IPS-18a (cell line): ENCODE measurements around the gene SPAAR.
"Not testable (repeated sequence)": the region's sequence is repeated elsewhere in the genome, so short reads cannot be mapped to it uniquely, and the experiment has no call there.

ENCODE experiments used
- H3K27ac ChIP-seq: one replicate; pipeline ENCODE4 v1.5.1; 2013; ENCODE audit warnings: low read length
- H3K27me3 ChIP-seq: one replicate; pipeline ENCODE4 v1.6.1; 2013; ENCODE audit warnings: mild to moderate bottlenecking, low read length; ENCODE audit not compliant: control insufficient read depth, insufficient read depth
- H3K36me3 ChIP-seq: one replicate; pipeline ENCODE4 v1.6.1; 2013; ENCODE audit warnings: low read depth, low read length; ENCODE audit not compliant: control insufficient read depth
- H3K4me1 ChIP-seq: one replicate; pipeline ENCODE4 v1.6.1; 2013; ENCODE audit warnings: low read depth, low read length; ENCODE audit not compliant: control insufficient read depth
- H3K4me3 ChIP-seq: one replicate; pipeline ENCODE4 v1.5.1; 2013; ENCODE audit warnings: low read length
- H3K9ac ChIP-seq: one replicate; pipeline ENCODE4 v1.6.1; 2013; ENCODE audit warnings: mild to moderate bottlenecking, low read length, moderate library complexity
- H3K9me3 ChIP-seq: one replicate; pipeline ENCODE4 v1.6.1; 2013; ENCODE audit warnings: low read depth, low read length; ENCODE audit not compliant: control insufficient read depth

SPAAR gene

GRCh38 chr9:35872505-35872904 is 36.8 kb upstream of the SPAAR start:
- no peaks in the 10 kb centered on the region for H3K36me3 ChIP-seq
- H3K27me3 ChIP-seq, result no peaks in the 10 kb centered on the region
- no peak overlapping the region for H3K27ac ChIP-seq
- H3K4me1 ChIP-seq, result peaks cover 11% of the 10 kb centered on the region
- no peak overlapping the region for H3K9ac ChIP-seq
- H3K9me3 ChIP-seq, result peaks cover 8% of the 10 kb centered on the region
- H3K4me3 ChIP-seq, result no peak overlapping the region

GRCh38 chr9:35882263-35882848 is 26.9 kb upstream of the SPAAR start:
- Histone ChIP-seq H3K9me3 (no peaks in the 10 kb centered on the region), H3K36me3 (no peaks in the 10 kb centered on the region), H3K4me3 (no peak overlapping the region), H3K4me1 (no peaks in the 10 kb centered on the region), H3K27me3 (no peaks in the 10 kb centered on the region), H3K27ac (no peak overlapping the region), H3K9ac (no peak overlapping the region)

- H3K9ac ChIP-seq, result no peak overlapping the region
- no peaks in the 10 kb centered on the region for H3K36me3 ChIP-seq
- H3K4me1 ChIP-seq, result no peaks in the 10 kb centered on the region
- H3K9me3 ChIP-seq, result no peaks in the 10 kb centered on the region
- no peak overlapping the region for H3K4me3 ChIP-seq
- H3K27ac ChIP-seq, result no peak overlapping the region
- no peaks in the 10 kb centered on the region for H3K27me3 ChIP-seq
Measured at GRCh38 chr9:35882996-35883395, 26.3 kb upstream of the SPAAR start.

- not testable (repeated sequence) for H3K9me3 ChIP-seq, H3K36me3 ChIP-seq, H3K9ac ChIP-seq, H3K4me1 ChIP-seq, H3K27me3 ChIP-seq, H3K27ac ChIP-seq, H3K4me3 ChIP-seq
Measured at GRCh38 chr9:35884908-35885307, 24.4 kb upstream of the SPAAR start.

GRCh38 chr9:35891646-35892045 is 17.6 kb upstream of the SPAAR start:
- no peaks in the 10 kb centered on the region for H3K36me3 ChIP-seq
- no peak overlapping the region for H3K4me3 ChIP-seq
- H3K9ac ChIP-seq, result no peak overlapping the region
- no peaks in the 10 kb centered on the region for H3K27me3 ChIP-seq
- no peak overlapping the region for H3K27ac ChIP-seq
- no peaks in the 10 kb centered on the region for H3K4me1 ChIP-seq
- H3K9me3 ChIP-seq, result no peaks in the 10 kb centered on the region

- Histone ChIP-seq H3K27me3 (no peaks in the 10 kb centered on the region), H3K4me1 (no peaks in the 10 kb centered on the region), H3K9ac (no peak overlapping the region), H3K9me3 (no peaks in the 10 kb centered on the region), H3K36me3 (no peaks in the 10 kb centered on the region), H3K27ac (no peak overlapping the region), H3K4me3 (no peak overlapping the region)
Measured at GRCh38 chr9:35892051-35892450, 17.2 kb upstream of the SPAAR start.

GRCh38 chr9:35896570-35896969 is 12.7 kb upstream of the SPAAR start:
- H3K9me3 ChIP-seq, result no peaks in the 10 kb centered on the region
- H3K27me3 ChIP-seq, result no peaks in the 10 kb centered on the region
- no peak overlapping the region for H3K4me3 ChIP-seq
- H3K4me1 ChIP-seq, result no peaks in the 10 kb centered on the region
- no peak overlapping the region for H3K27ac ChIP-seq
- no peak overlapping the region for H3K9ac ChIP-seq
- no peaks in the 10 kb centered on the region for H3K36me3 ChIP-seq

- not testable (repeated sequence) for H3K9me3 ChIP-seq, H3K4me1 ChIP-seq, H3K36me3 ChIP-seq, H3K27ac ChIP-seq, H3K4me3 ChIP-seq, H3K27me3 ChIP-seq, H3K9ac ChIP-seq
Measured at GRCh38 chr9:35897376-35898099, 11.8 kb upstream of the SPAAR start.

- no peak overlapping the region for H3K9ac ChIP-seq
- H3K9me3 ChIP-seq, result no peaks in the 10 kb centered on the region
- no peak overlapping the region for H3K27ac ChIP-seq
- H3K27me3 ChIP-seq, result no peaks in the 10 kb centered on the region
- H3K4me3 ChIP-seq, result no peak overlapping the region
- no peaks in the 10 kb centered on the region for H3K4me1 ChIP-seq
- H3K36me3 ChIP-seq, result no peaks in the 10 kb centered on the region
Measured at GRCh38 chr9:35898337-35898736, 11.0 kb upstream of the SPAAR start.

GRCh38 chr9:35899021-35899420 is 10.3 kb upstream of the SPAAR start:
- Histone ChIP-seq H3K4me1 (no peaks in the 10 kb centered on the region), H3K9ac (no peak overlapping the region), H3K36me3 (no peaks in the 10 kb centered on the region), H3K4me3 (no peak overlapping the region), H3K27ac (no peak overlapping the region), H3K27me3 (no peaks in the 10 kb centered on the region), H3K9me3 (no peaks in the 10 kb centered on the region)

- no peak overlapping the region for H3K9ac ChIP-seq
- H3K4me3 ChIP-seq, result no peak overlapping the region
- H3K27me3 ChIP-seq, result no peaks in the 10 kb centered on the region
- H3K4me1 ChIP-seq, result peaks cover 9% of the 10 kb centered on the region
- no peaks in the 10 kb centered on the region for H3K36me3 ChIP-seq
- no peak overlapping the region for H3K27ac ChIP-seq
- no peaks in the 10 kb centered on the region for H3K9me3 ChIP-seq
Measured at GRCh38 chr9:35903049-35903448, 6.2 kb upstream of the SPAAR start.

GRCh38 chr9:35904338-35904737 is 5.0 kb upstream of the SPAAR start:
- Histone ChIP-seq H3K9me3 (no peaks in the 10 kb centered on the region), H3K36me3 (no peaks in the 10 kb centered on the region), H3K9ac (no peak overlapping the region), H3K27ac (no peak overlapping the region), H3K27me3 (no peaks in the 10 kb centered on the region), H3K4me3 (no peak overlapping the region), H3K4me1 (peaks cover 16% of the 10 kb centered on the region)
